ENCODE results near the gene ESPNL.

The ESPNL gene

DNA sequence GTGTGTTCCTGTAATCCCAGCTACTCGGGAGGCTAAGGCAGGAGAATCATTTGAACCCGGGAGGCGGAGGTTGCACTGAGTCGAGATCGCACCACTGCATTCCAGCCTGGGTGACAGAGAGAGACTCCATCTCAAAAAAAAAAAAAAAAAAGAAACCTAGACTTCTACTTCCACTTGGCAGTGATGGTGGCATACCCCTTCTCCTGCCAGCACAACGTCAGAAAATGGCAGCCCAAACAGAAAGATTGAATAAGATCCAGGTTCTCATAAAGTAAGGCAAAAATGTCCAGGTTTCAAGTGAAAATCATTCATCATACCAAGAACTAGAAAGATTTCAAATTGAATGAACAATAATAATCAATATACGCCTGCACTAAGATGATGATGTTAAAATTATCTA, 15.4 kb upstream of the ESPNL start:
- no peak for DNase-seq (ENCODE audit: low read depth)
- TF ChIP-seq, protein P1, sequence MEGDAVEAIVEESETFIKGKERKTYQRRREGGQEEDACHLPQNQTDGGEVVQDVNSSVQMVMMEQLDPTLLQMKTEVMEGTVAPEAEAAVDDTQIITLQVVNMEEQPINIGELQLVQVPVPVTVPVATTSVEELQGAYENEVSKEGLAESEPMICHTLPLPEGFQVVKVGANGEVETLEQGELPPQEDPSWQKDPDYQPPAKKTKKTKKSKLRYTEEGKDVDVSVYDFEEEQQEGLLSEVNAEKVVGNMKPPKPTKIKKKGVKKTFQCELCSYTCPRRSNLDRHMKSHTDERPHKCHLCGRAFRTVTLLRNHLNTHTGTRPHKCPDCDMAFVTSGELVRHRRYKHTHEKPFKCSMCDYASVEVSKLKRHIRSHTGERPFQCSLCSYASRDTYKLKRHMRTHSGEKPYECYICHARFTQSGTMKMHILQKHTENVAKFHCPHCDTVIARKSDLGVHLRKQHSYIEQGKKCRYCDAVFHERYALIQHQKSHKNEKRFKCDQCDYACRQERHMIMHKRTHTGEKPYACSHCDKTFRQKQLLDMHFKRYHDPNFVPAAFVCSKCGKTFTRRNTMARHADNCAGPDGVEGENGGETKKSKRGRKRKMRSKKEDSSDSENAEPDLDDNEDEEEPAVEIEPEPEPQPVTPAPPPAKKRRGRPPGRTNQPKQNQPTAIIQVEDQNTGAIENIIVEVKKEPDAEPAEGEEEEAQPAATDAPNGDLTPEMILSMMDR (conservative IDR thresholded peaks at IDR 0.05; ENCODE audit: low read depth, low read length): no peak
- H3K4me3 ChIP-seq (ENCODE audit: low read length): no peak overlapping the region

DNA sequence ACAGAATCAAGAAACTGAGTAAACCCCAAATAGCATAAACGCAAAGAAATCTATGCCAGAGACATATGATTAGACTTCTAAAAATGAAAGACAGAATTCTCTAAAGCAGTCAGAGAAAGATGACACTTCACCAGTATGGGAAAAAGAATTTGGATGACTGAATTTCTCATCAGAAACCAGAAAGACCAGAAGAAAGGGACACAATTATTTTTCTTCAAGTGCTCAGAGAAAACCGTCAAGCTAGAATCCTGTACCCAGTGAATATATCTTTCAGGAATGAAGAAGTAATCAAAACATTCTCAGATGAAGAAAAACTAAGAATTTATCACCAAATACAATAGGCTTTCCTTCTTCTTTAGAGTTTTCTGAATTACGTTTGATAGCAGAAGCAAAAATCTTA, 14.2 kb upstream of the ESPNL start:
- DNase-seq (ENCODE audit: low read depth): no peak
- TF ChIP-seq, protein P1 (conservative IDR thresholded peaks at IDR 0.05; ENCODE audit: low read depth, low read length): no peak
- no peak overlapping the region for H3K4me3 ChIP-seq (ENCODE audit: low read length)

DNA sequence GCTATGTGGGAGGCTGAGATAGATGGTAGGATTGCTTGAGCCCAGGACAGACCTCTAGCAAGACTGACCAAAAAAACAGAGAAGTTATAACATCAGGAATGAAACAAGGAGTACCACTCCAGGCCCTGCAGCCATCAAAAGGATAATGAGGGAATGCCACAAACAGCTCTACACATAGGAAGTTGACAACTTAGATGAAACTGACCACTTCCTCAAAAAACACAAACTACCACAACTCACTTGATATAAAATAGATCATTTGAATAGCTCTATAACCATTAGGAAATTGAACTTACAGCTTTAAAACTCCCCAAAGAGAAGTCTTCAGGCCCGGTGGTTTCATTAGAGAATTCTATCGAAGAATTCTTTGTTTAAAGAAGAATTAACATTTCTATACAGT, 12.9 kb upstream of the ESPNL start:
- no peak for DNase-seq (ENCODE audit: low read depth)
- TF ChIP-seq, protein P1 (conservative IDR thresholded peaks at IDR 0.05; ENCODE audit: low read depth, low read length): no peak
- no peak overlapping the region for H3K4me3 ChIP-seq (ENCODE audit: low read length)

DNA sequence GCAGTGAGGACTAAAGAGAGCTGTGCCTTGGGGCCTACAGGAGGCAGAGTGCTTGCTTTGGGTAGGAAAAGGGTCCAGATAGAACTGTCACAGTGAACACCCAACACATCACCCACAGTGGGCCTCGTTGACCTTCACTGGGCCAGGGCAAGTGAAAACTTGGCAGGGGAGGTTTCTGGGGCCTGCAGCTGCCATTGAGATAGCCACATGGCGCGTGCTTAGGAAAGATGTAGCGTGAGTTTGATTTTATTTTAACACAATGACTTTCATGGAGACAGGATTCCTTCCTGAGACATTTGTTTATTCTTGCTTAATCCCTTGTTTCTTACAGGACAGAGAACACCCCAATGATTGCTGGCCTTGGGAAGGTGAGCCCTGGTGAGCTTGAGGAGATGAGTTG, 9.3 kb upstream of the ESPNL start:
- DNase-seq (ENCODE audit: low read depth): no peak
- TF ChIP-seq, protein P1 (conservative IDR thresholded peaks at IDR 0.05; ENCODE audit: low read depth, low read length): no peak
- H3K4me3 ChIP-seq (ENCODE audit: low read length): no peak overlapping the region

DNA sequence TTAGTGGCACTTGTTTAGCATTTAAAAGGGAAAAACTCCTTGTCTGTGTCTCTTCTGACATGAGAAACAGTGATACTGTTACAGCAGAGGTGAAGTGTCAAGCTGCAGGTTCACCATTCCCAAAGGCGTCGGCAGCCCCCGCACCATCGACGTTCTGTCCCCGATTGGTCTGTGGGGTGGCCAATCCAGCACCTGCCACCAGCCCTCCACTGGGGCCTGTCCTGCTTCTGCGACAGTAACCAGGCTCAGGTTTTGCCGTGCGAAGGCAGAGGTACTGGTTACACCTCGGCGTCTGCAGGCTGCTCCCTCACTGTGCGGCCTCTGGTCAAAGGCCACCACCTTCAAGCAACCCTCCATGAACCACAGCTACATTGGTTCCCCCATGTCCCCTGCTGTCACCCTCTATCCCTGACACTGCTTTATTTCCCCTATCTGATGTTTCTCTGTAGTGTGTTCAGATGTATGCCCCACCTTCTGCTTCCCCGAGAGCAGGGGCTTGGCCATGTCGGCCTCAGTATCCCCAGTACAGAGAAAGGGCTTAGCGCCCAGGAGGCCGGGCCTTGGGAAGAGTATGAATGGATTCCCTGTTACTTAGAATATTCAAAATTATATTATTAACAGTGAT, 8.6 kb upstream of the ESPNL start:
- TF ChIP-seq, protein P1 (conservative IDR thresholded peaks at IDR 0.05; ENCODE audit: low read depth, low read length): no peak
- no peak for DNase-seq (ENCODE audit: low read depth)
- H3K4me3 ChIP-seq (ENCODE audit: low read length): no peak overlapping the region

DNA sequence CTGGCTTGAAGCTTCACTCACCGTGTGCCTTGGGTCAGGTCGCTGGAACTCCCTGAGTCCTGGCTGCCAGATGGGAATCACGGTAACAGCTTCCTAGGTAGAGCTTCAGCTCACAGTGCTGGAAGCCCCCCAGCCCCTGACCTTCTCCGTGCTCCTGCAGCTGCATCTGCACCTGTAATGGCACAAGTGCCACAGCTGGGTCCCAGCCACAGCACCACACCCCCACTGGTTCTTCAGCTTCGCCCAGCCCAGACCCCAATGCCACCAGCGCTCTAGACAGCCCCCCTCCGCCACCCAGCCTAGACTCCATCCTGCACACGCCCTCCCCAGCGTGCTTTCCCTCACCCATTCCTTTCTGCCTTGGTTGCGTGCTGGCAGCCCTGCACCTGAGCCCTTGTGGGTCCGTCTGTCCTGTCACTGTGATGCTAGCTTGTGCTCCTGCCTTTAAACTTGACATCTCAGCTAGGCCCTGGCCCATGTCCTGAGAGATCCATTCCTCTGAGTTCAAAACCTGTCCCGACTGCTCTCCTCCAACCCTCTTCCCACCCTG, 7.6 kb upstream of the ESPNL start:
- TF ChIP-seq, protein P1 (conservative IDR thresholded peaks at IDR 0.05; ENCODE audit: low read depth, low read length): no peak
- DNase-seq (ENCODE audit: low read depth): no peak
- no peak overlapping the region for H3K4me3 ChIP-seq (ENCODE audit: low read length)
